Measurements from ENCODE around the gene GPC3.

GPC3 gene

DNA sequence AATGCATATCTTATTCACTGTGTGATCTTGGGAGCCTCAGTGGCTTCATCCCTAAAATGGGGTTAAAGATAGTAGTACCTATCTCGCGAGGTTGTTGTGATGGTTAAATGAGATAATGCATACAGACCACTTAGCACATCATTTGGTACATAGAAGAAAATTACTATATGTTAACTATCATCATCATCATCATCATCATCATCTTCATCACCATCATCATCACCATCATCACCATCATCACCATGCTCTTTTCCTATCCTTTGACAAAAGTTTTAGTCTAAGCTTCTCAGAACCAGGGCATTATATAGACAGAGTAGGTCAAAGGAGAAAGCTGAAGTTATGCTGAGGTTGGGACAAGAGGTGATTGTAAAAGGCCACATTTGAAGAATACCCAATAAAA, 145.0 kb downstream of the GPC3 start:
- DNase-seq (ENCODE audit: low spot score) = no peak

DNA sequence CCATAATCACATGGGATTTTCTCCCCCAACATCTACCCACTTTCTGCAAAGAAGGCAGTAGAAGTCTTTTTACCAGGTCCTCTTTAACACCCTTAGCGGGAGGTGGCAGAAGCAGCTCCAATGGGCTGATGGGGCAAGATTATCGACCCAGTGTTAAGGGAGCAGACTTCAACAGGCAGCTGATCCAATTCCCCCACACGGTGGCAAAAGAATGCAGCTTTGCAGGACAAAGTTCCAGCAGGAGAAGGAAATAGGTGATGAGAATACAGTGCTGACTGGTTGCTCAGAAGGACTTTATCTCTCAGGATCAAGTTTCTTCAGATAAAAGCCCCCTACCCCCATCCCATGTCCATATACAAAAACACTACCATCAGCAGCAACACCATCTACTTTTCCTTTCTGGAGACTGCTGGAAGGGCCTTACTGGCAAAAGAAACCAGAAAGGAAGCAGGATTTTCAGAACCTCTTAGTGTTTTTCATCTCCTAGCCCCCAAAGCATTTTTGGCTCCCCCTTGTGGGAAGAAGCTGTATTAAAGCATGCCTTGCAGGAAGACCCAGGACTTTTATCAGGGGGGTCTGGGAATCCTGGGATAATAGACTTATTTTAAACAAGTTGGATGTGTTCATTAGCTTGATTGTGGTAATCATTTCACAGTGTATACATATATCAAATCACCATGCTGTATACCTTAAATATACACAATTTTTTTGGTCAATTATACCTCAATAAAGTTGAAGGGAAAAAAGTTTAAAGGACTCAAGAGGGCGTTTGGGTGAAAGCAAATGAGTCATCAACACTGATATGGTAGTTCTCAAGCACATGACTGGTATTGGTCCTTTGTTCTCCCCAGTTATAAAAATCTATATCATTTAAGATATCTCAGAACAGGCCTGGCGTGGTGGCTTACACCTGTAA, 146.4 kb downstream of the GPC3 start:
- DNase-seq (ENCODE audit: low spot score) = peak; percentile 50

DNA sequence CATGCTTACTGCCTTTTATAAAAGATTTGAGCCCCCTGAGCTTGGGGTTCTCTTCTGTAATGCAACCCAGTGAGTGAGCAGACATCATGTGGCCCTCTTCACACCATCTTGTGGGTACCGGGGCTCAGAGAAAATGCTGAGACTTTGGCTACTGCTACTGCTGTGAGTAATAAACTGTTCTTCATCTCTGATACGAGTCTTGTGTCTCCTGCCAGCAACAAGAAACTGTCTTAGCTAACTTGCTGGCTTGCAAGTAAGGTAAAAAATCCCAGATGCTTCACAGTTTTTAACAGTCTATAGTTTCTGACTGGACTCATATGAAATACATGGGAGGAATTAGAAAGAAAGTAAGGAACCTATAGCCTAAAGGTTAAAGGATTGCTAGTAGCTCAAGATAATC, 148.3 kb downstream of the GPC3 start:
- no peak for DNase-seq (ENCODE audit: low spot score)

DNA sequence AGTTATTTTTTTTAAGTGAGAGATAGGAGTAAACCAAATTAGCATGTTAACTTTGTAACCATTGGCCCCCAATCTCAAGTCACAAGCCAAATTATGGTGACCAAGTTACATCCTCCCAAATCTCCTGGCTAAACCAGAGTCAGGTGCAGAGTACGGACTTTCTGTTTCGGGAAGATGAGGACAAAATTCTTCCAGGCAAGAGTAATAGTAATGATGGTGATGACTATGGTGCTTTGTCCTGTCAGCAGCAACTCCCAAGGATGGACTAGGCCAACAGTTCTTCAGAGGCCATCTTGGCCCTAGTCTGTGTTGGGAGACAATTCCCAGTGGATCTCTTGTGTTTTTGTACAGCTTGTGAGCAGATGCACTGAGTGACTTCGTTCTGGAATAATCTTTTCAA, 148.8 kb downstream of the GPC3 start:
- no peak for DNase-seq (ENCODE audit: low spot score)

DNA sequence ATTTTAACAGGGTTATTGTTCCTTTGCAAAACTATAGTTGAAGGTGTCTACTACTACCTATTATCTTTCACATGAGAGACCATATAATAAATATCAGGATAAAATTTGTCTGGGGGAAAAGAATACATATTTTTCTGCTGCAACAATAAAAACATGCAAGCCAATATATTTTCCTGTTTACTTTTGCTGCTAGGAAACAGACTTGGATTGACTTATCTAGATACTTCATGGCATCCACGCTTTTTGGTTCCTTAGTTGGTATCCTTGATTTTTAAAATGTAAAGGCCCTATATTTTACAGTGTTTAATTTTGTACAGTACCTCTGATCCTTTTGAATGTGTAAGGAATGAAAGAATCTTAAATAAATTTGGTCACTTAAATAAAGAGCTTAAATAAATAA, 150.6 kb downstream of the GPC3 start:
- no peak for DNase-seq (ENCODE audit: low spot score)

DNA sequence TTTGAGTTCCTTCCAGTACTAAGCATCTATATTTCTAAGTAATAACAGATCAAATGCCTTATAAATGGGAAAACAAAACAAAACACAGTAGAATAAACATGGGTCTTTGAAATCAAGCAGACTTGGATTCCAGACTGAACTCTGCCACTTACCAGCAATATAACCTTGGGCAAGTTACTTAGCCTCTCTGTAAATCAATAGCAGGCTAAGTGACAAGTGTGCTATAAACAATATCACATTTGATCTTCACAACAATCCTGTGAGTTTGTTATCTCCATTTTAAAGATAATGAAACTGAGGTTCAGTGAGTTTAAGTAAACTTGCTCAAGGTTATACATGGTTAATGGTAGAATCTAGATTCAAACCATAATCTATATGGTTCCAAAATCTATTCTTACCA, 165.8 kb downstream of the GPC3 start:
- no peak for DNase-seq (ENCODE audit: low spot score)

GRCh38 chrX:133818019-133818418, 167.4 kb downstream of the GPC3 start:
- DNase-seq (ENCODE audit: low spot score) = no peak

- DNase-seq (ENCODE audit: low spot score) = no peak
Measured at GRCh38 chrX:133815496-133815895, 169.9 kb downstream of the GPC3 start.

DNA sequence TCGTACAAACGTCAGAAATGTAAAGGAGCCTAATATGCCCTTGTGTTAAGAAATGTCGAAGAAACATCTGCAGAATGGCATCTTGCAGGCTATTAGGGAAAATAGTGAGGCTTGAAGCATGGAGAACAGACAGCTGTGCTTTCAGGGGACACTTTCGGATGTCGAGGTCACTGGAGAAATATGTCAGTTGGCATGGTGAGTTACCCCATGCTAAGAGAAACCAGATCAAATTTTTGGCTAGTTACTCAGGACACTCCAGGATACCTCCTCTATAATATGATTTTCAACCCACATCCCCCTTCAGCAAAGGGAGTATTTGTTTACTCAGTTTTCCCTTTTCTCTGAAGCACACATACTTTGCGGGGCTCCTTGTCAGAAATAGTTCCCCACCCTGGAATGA, 171.4 kb downstream of the GPC3 start:
- DNase-seq (ENCODE audit: low spot score) = no peak

- DNase-seq (ENCODE audit: low spot score) = no peak
Measured at GRCh38 chrX:133812402-133812801, 173.0 kb downstream of the GPC3 start.

- DNase-seq (ENCODE audit: low spot score) = no peak
Measured at GRCh38 chrX:133810925-133811324, 174.5 kb downstream of the GPC3 start.

GRCh38 chrX:133804072-133804471, 181.3 kb downstream of the GPC3 start:
- no peak for DNase-seq (ENCODE audit: low spot score)

DNA sequence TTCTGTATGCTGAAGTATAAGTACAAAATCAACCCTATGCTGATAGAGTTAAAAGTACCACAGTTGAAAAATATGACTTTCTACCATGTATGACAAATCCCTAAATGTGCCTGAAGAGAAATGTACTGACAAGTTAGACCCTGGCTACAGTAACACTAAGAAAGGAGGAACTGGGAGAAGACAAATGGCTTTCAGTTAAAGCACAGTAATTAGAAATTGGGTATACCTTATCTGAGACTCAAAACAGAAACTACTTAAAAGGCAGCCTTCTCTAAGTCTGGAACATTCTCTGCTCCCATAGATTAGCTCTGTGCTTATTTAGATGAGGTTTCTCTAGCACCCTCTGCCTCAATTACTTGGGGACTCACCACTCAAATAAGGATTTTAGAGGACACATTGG, 189.1 kb downstream of the GPC3 start:
- no peak for DNase-seq (ENCODE audit: low spot score)

- peak; percentile 64 for DNase-seq (ENCODE audit: low spot score)
Measured at GRCh38 chrX:133794126-133794525, 191.3 kb downstream of the GPC3 start.

DNA sequence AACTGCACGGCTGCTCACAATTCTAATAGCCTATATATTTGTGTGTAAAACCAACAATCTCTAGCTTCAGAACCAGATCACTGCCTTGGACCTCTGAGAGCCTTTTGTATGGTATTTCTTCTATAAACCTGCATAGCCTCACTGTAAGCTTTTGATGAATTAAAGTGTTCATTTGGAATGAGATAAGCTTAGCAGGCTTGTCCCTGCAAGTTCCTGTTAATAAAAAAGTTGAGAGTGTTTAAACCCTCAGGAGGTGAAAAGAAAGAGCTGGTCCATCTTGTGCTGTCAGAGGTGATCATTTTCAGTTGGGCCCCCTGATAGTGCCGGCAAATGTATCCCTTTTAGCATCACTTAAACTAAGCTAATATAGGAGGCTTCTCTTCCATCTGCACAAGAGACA, 191.8 kb downstream of the GPC3 start:
- DNase-seq (ENCODE audit: low spot score) = peak; percentile 22

- DNase-seq (ENCODE audit: low spot score) = peak; percentile 68
Measured at GRCh38 chrX:133792198-133792953, 193.0 kb downstream of the GPC3 start.

DNA sequence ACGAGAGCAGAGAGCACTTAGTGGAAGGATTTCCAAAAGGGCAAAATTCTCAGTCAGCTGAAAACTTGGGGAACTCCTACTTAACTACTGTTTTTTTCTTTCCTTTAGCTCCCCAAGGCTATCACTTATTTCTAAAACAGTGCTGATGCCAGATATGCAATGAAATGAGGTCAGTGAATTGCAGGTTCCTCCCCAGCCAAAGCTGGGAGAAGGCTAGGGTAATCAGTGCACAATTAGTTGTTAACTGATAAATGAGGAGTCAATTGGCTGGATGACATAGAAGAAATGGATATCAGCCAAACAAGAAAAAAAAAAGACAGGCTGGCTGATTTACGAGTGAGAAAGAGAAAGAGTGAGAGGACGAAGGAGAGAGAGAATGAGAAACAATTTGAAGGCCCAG, 195.6 kb downstream of the GPC3 start:
- no peak for DNase-seq (ENCODE audit: low spot score)

- DNase-seq (ENCODE audit: low spot score) = no peak
Measured at GRCh38 chrX:133786382-133786781, 199.0 kb downstream of the GPC3 start.

GRCh38 chrX:133783274-133783673, 202.1 kb downstream of the GPC3 start:
- DNase-seq (ENCODE audit: low spot score) = no peak

DNA sequence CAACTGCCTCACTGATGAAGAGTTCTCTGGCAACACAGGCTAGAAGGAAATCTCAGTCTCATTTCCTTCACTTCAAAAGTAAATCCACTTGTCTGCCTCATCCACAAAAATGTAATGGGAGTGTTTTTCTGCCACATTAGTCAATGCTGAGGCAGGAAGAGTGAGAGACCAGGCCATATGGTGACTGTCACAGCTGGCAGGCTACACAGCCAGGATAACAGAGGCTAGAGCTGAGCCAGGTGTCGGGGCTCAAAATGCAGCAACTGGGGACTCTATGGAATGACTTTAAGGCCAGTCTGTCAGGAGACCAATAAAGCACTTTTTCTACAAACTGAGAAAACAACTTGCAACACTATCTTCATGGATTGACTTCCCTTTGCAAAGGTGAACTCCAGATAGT, 204.2 kb downstream of the GPC3 start:
- DNase-seq (ENCODE audit: low spot score) = no peak

DNA sequence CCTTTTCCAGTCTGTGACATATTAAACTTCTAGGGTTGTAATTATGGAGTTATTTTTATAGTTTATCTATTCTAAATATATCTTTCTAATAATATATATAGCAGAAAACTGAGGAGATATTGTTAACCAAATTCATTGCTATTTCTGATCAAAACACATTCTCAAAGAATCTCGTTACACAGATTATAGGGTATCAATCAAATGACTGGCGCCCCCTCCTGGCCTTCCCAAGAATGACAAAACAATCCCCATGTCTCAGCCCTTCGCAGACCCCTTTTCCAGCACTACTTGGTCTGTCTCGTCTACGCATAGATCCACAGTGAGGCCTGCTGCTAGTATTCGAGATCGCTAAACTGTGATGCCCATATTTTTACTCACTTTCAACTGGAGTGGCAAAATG, 209.3 kb downstream of the GPC3 start:
- DNase-seq (ENCODE audit: low spot score) = peak; percentile 22

DNA sequence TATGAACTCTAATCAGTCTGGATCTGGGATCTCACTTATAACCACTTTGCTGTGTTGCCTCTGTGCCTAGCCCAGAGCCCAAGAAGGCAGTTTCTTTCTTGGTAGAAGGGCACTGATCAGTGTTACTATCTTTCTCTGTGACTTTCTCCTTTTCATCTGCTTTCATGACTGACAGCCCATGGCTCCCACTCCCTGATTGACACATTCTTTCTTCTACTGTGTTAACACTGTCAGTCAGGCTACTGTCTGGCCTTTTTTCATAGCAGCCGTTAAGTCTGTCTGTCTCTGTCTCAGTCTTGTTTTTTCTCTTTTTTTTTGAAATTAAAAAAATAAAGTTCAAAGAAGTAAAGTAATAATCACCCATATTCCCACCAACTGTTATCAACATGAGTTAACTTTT, 210.6 kb downstream of the GPC3 start:
- no peak for DNase-seq (ENCODE audit: low spot score)

- no peak for DNase-seq (ENCODE audit: low spot score)
Measured at GRCh38 chrX:133771086-133771646, 214.2 kb downstream of the GPC3 start.
